ENCODE measurements around the gene MEI1.

DNA sequence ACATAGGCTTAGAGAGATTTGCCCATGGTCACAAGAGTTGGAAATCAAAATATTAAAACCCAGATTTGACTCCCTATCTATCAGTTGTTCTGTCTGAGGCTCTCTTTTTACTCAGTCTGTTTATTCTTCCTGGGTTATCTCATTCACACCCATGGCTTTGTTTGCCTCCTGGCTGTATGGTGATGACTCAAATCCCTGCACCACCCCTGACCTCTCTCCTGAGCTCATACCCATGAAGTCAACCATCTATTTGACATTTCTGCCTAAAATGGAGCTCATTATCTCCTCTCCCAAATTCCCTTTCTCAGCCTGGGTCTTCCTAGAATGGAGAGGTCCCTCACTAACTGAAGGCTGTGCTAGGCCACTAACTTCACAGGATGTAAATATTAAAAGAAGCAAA, 73.3 kb downstream of the MEI1 start:
- TF ChIP-seq, protein P1, sequence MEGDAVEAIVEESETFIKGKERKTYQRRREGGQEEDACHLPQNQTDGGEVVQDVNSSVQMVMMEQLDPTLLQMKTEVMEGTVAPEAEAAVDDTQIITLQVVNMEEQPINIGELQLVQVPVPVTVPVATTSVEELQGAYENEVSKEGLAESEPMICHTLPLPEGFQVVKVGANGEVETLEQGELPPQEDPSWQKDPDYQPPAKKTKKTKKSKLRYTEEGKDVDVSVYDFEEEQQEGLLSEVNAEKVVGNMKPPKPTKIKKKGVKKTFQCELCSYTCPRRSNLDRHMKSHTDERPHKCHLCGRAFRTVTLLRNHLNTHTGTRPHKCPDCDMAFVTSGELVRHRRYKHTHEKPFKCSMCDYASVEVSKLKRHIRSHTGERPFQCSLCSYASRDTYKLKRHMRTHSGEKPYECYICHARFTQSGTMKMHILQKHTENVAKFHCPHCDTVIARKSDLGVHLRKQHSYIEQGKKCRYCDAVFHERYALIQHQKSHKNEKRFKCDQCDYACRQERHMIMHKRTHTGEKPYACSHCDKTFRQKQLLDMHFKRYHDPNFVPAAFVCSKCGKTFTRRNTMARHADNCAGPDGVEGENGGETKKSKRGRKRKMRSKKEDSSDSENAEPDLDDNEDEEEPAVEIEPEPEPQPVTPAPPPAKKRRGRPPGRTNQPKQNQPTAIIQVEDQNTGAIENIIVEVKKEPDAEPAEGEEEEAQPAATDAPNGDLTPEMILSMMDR (IDR thresholded peaks at IDR 0.05), result no peak
- no peak for TF ChIP-seq POLR2A (IDR thresholded peaks at IDR 0.05)
